Endodermal cell (in vitro differentiated cells): Measurements from ENCODE around the gene CCND1. TPM values are rescaled to one million over a fixed set of nuclear protein-coding genes. Genes with fewer than 3 reads are reported as not detected.

ENCODE experiments used
- DNase-seq: peaks from one replicate; pipeline ENCODE4 v3.0.0-alpha.2; 2017
- H3K27ac ChIP-seq: 2 replicates; pipeline ENCODE4 v1.5.1; 2013; ENCODE audit warnings: mild to moderate bottlenecking, low read depth, low read length, moderate library complexity
- H3K27me3 ChIP-seq: 2 replicates; pipeline ENCODE4 v1.6.1; 2013; ENCODE audit warnings: mild to moderate bottlenecking, low read length, moderate library complexity; ENCODE audit not compliant: insufficient read depth, control insufficient read depth, poor library complexity, severe bottlenecking
- H3K36me3 ChIP-seq: 2 replicates; pipeline ENCODE4 v1.7.0; 2013; ENCODE audit warnings: mild to moderate bottlenecking, low read length, moderate library complexity; ENCODE audit not compliant: control insufficient read depth, insufficient read depth
- H3K4me1 ChIP-seq: one replicate; pipeline ENCODE4 v1.7.0; 2013; ENCODE audit warnings: low read length; ENCODE audit not compliant: control insufficient read depth, insufficient read depth
- H3K4me3 ChIP-seq: 2 replicates; pipeline ENCODE4 v1.5.1; 2013; ENCODE audit warnings: mild to moderate bottlenecking, low read length, moderate library complexity
- H3K9ac ChIP-seq: 2 replicates; pipeline ENCODE4 v1.6.1; 2013; ENCODE audit warnings: mild to moderate bottlenecking, low read length, moderate library complexity; ENCODE audit not compliant: poor library complexity, severe bottlenecking; ENCODE audit errors: extremely low read depth
- H3K9me3 ChIP-seq: 2 replicates; pipeline ENCODE4 v1.6.1; 2013; ENCODE audit warnings: mild to moderate bottlenecking, low read length, moderate library complexity; ENCODE audit not compliant: control insufficient read depth
- H3K27ac Mint-ChIP-seq: 2 replicates; pipeline ENCODE4 v1.8.0; 2020; ENCODE audit warnings: mixed read lengths
- H3K27me3 Mint-ChIP-seq: 2 replicates; pipeline ENCODE4 v1.8.0; 2021; ENCODE audit warnings: mild to moderate bottlenecking, mixed read lengths; ENCODE audit not compliant: insufficient read depth
- H3K36me3 Mint-ChIP-seq: 2 replicates; pipeline ENCODE4 v1.8.0; 2020; ENCODE audit warnings: low read depth, mixed read lengths
- H3K4me1 Mint-ChIP-seq: 2 replicates; pipeline ENCODE4 v1.8.0; 2020; ENCODE audit warnings: mixed read lengths
- H3K4me3 Mint-ChIP-seq: 2 replicates; pipeline ENCODE4 v1.8.0; 2020; ENCODE audit warnings: mild to moderate bottlenecking, moderate library complexity, mixed read lengths
- H3K9me3 Mint-ChIP-seq: 2 replicates; pipeline ENCODE4 v1.8.0; 2020; ENCODE audit warnings: mild to moderate bottlenecking, mixed read lengths
- CTCF ChIP-seq: fragments of 200-600 bp; sonication (generic); conservative IDR thresholded peaks from 2 replicates; pipeline ENCODE4 v1.5.0; 2021; ENCODE audit warnings: antibody characterized with exemption, mild to moderate bottlenecking
- WGBS, 2 experiments: methylation state at CpG; one replicate each; pipeline versions ENCODE4 v1.1.5 to v1.1.7; 2013; ENCODE audit warnings: missing lambda C conversion rate in 2 of 2, mixed read lengths in 1 of 2; ENCODE audit not compliant: insufficient coverage in 1 of 2, insufficient read length in 1 of 2; 5-methylcytosine and 5-hydroxymethylcytosine counted together
- total RNA-seq, 2 donors: library from RNA; stranded (reverse); fragmentation: NEBNext Ultra II Directional in 1 of 2; extraction: Animal tissue kit (Norgen Biotek cat#: 25700) in 1 of 2; gene quantifications; 2 replicates in 1 of 2; 3 replicates in 1 of 2; pipeline ENCODE4 v1.2.1, GENCODE V29; 2021

The CCND1 gene
- total RNA-seq, 2 donors from 2014 or later: 65.7 to 214 TPM

GRCh38 chr11:69625476-69625875 is 15.5 kb upstream of the CCND1 start:
- H3K9ac ChIP-seq: no peak overlapping the region
- no peaks in the 10 kb centered on the region for H3K36me3 ChIP-seq
- Mint-ChIP-seq H3K4me1 (no peaks in the 10 kb centered on the region), H3K4me3 (no peak overlapping the region), H3K27ac (no peak overlapping the region), H3K36me3 (peaks cover 3% of the 10 kb centered on the region), H3K27me3 (peaks cover 6% of the 10 kb centered on the region), H3K9me3 (peaks cover 27% of the 10 kb centered on the region)
- no peaks in the 10 kb centered on the region for H3K27me3 ChIP-seq
- DNase-seq: no peak
- H3K4me1 ChIP-seq: no peaks in the 10 kb centered on the region
- no peak overlapping the region for H3K4me3 ChIP-seq
- peaks cover 12% of the 10 kb centered on the region for H3K9me3 ChIP-seq
- 90 to 97% methylated on average over 8 to 10 of the region's 10 CpGs for WGBS, 2 experiments
- no peak overlapping the region for H3K27ac ChIP-seq
- no peak for TF ChIP-seq CTCF

- DNase-seq: peak; percentile 39
- Mint-ChIP-seq H3K27me3 (peaks cover 6% of the 10 kb centered on the region), H3K36me3 (peaks cover 3% of the 10 kb centered on the region), H3K27ac (no peak overlapping the region), H3K4me3 (no peak overlapping the region), H3K9me3 (peaks cover 27% of the 10 kb centered on the region), H3K4me1 (no peaks in the 10 kb centered on the region)
- Histone ChIP-seq H3K9me3 (peaks cover 12% of the 10 kb centered on the region), H3K27ac (no peak overlapping the region), H3K27me3 (no peaks in the 10 kb centered on the region), H3K4me1 (no peaks in the 10 kb centered on the region), H3K36me3 (no peaks in the 10 kb centered on the region), H3K4me3 (no peak overlapping the region), H3K9ac (no peak overlapping the region)
- no peak for TF ChIP-seq CTCF
- WGBS, 2 experiments: 91 to 99% methylated on average over 11 to 14 of the region's 14 CpGs
Observed at GRCh38 chr11:69627551-69627950, 13.4 kb upstream of the CCND1 start.

GRCh38 chr11:69630017-69630416 is 10.9 kb upstream of the CCND1 start:
- peaks cover 3% of the 10 kb centered on the region for H3K36me3 Mint-ChIP-seq
- no peaks in the 10 kb centered on the region for H3K27me3 ChIP-seq
- H3K36me3 ChIP-seq: no peaks in the 10 kb centered on the region
- peaks cover 27% of the 10 kb centered on the region for H3K9me3 Mint-ChIP-seq
- peaks cover 12% of the 10 kb centered on the region for H3K4me1 Mint-ChIP-seq
- H3K9me3 ChIP-seq: peaks cover 12% of the 10 kb centered on the region
- no peak overlapping the region for H3K9ac ChIP-seq
- H3K27ac ChIP-seq: no peak overlapping the region
- no peak overlapping the region for H3K4me3 ChIP-seq
- peaks cover 6% of the 10 kb centered on the region for H3K27me3 Mint-ChIP-seq
- peak; percentile 67 for DNase-seq
- TF ChIP-seq CTCF: no peak
- H3K4me3 Mint-ChIP-seq: no peak overlapping the region
- no peak overlapping the region for H3K27ac Mint-ChIP-seq
- 92 to 100% methylated on average over 1 to 2 of the region's 2 CpGs for WGBS, 2 experiments
- H3K4me1 ChIP-seq: peaks cover 6% of the 10 kb centered on the region
